ENCODE results near the gene MED12. TPM values are rescaled to one million over a fixed set of nuclear protein-coding genes. Genes with fewer than 3 reads are reported as not detected.

The MED12 gene
- total RNA-seq (10 to 100 TPM; 19.6 to 25.9 (median 24.2) TPM), polyA plus RNA-seq (10.2 TPM)
- long read RNA-seq, donor 1, full-length matches to known transcripts, result 4 of 16 reads
- long read RNA-seq, donor 1, partial matches to known transcripts, result 10 of 16 reads
- long read RNA-seq, donor 1, other reads (novel, unspliced or antisense), result 2 of 16 reads
- long read RNA-seq, donor 2, partial matches to known transcripts, result 6 of 9 reads
- long read RNA-seq, donor 2, other reads (novel, unspliced or antisense), result 3 of 9 reads
- long read RNA-seq, donor 3, full-length matches to known transcripts, result 1 of 16 reads
- long read RNA-seq, donor 3, partial matches to known transcripts, result 10 of 16 reads
- long read RNA-seq, donor 3, other reads (novel, unspliced or antisense), result 5 of 16 reads
- long read RNA-seq, donor 4, full-length matches to known transcripts, result 1 of 8 reads
- long read RNA-seq, donor 4, partial matches to known transcripts, result 5 of 8 reads
- long read RNA-seq, donor 4, other reads (novel, unspliced or antisense), result 2 of 8 reads

DNA sequence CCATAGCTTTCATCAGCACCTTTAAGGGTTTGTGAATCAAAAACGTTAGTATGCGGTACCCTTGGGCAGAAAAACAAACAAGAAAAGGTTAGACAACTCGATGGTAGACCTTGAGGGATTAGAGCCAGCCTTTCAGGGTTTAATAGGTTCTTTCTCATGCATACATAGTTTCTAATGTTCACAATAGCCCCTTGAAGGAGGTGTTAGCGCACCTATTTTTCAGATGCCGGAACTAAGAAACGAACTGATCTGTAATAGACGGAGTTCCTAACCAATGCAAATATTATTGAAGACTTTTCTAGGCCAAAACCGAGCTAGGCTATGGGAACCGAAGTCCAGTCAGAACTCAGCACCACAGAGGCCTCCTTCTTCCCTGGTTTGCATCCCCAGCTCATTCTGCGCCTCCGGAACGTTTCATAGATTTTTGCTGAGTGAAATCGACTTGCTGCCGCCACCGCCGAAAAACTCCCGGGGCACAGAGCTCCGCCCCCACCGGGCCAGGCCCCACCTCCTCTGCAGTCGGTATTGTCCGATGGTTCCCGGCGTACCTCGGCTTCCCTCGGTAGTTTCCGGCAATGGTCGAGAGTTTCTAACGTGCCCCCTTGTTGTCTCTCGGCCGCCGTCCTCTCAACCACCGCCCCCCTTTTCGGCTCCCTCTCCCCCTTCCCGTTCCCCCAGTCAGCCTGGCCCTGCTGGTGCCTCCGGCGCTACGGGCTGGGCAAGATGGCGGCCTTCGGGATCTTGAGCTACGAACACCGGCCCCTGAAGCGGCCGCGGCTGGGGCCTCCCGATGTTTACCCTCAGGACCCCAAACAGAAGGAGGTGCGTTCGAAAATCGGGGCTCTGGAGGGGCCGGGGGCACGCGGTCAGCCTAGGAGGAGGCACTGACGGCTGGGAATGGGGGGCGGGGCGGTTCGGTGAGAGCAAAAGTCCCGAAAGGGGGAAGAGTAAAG is at the start of gene MED12:
Gene MED12, plus strand, starts transcription at position 565 of the 953 bp plus-strand sequence. Its CDS starts 159 bp downstream, at position 724.
- no peaks in the 10 kb centered on the region for H3K27me3 ChIP-seq (ENCODE audit: control insufficient read depth, insufficient read depth)
- DNase-seq, result peak; percentile 85 to 95 (median 95)
- ATAC-seq, result peak; percentile 98 to 99
- peak within 1 kb of the TSS; percentile 86 for H3K27ac ChIP-seq (ENCODE audit: low read length)
- intact Hi-C loops (cut with DNase I), result no loop called here
- 2% methylated on average over 56 of the region's 56 CpGs for WGBS
- H3K4me1 ChIP-seq (ENCODE audit: control insufficient read depth, insufficient read depth, low read length), result no peaks in the 10 kb centered on the region
- no peaks in the 10 kb centered on the region for H3K9me3 ChIP-seq (ENCODE audit: control insufficient read depth, low read length)
- H3K4me3 ChIP-seq (ENCODE audit: low read length), result peak within 1 kb of the TSS; percentile 95

DNA sequence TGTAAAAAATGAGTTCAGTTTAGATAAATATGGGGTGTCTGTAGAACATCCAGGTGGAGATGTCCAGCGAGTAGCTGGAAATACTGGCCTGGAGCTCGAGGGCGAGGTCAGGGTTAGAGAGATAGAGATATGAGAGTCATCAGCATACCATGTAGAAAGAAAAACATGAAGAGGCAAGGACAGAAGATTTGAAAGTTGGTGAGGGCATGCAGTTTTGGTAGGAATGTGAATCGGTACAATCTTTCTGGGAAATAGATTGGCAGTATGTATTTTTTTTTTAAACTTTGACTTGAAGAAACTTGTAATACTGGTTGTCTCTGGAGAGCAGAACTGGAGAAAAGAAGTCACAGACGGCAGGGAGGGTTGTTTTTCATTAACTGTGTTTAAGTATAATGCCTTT is 47.9 kb upstream of the MED12 start:
- no peaks in the 10 kb centered on the region for H3K4me1 ChIP-seq (ENCODE audit: control insufficient read depth, insufficient read depth, low read length)
- H3K27ac ChIP-seq (ENCODE audit: low read length), result no peak overlapping the region
- no peaks in the 10 kb centered on the region for H3K9me3 ChIP-seq (ENCODE audit: control insufficient read depth, low read length)
- intact Hi-C loops (cut with DNase I), result no loop called here
- DNase-seq (no peak), ATAC-seq (no peak)
- 52% methylated on average over 5 of the region's 5 CpGs for WGBS
- no peak overlapping the region for H3K4me3 ChIP-seq (ENCODE audit: low read length)
- H3K27me3 ChIP-seq (ENCODE audit: control insufficient read depth, insufficient read depth), result no peaks in the 10 kb centered on the region

DNA sequence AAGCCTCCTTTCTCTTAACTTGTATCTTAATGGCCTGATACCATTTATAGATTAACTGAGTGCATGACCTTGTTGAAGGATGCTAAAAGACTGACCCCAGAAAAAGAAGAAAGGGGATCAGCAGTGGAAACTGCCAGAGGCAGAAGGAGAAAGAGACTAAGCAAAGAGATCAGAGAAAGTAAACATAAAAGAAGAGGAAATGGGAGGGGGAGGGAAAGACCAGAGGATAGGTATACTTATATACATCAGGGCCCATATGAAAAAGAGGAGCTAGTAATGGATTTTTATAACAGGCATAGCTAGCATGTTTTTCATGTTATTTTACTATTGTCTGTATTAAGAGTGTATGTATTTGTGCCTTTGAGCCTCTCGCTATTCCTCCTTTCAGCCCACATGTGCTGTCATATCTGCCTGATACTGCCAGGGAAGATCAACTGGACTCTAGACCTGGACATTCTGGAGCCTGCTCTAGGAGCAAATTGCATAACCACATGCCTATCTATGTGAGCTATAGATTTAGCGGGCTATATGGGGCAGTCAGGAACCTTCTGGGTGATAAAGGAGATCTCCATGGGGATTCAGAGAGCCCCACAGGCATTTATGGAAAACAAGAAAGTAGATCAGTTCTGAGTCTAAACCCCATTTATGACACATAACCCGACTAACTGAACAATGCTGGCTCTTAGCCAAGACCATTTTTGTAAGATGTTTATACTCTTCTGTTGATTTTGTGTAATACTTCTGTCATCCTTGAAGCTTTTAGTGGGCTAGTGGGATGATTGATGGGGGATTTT is 36.9 kb upstream of the MED12 start:
- Histone ChIP-seq H3K4me1 (ENCODE audit: control insufficient read depth, insufficient read depth, low read length) (no peaks in the 10 kb centered on the region), H3K27ac (ENCODE audit: low read length) (no peak overlapping the region), H3K9me3 (ENCODE audit: control insufficient read depth, low read length) (no peaks in the 10 kb centered on the region), H3K27me3 (ENCODE audit: control insufficient read depth, insufficient read depth) (no peaks in the 10 kb centered on the region), H3K4me3 (ENCODE audit: low read length) (no peak overlapping the region)
- no peak for ATAC-seq
- 46% methylated on average over 3 of the region's 3 CpGs for WGBS
- intact Hi-C loops (cut with DNase I), result no loop called here
- DNase-seq, result no peak

DNA sequence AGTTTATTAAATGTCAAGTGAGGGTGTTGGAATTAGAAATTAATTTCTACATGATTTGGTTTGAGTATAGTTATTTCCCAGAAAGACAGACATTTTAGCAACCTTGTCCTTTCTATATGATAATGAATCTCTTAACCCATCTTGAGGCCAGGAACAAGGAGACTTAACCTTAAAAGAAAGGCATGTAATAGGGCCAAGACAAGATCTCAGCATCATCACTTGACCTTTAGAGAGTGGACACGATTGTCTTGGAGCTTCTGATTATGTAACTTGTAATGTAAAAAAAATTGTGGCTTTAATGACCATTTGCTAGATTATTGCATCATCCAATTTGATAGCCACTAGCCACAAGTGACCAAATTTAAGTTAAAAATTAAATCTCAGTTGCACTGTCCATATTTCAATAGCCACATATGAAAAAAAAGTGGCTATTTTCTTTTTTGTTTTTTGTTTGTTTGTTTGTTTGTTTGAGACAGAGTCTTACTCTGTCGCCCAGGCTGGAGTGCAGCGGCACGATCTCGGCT is 36.2 kb upstream of the MED12 start:
- Histone ChIP-seq H3K9me3 (ENCODE audit: control insufficient read depth, low read length) (no peaks in the 10 kb centered on the region), H3K4me3 (ENCODE audit: low read length) (no peak overlapping the region), H3K27me3 (ENCODE audit: control insufficient read depth, insufficient read depth) (no peaks in the 10 kb centered on the region), H3K27ac (ENCODE audit: low read length) (no peak overlapping the region), H3K4me1 (ENCODE audit: control insufficient read depth, insufficient read depth, low read length) (no peaks in the 10 kb centered on the region)
- WGBS, result 82% methylated on average over 5 of the region's 5 CpGs
- no peak for DNase-seq
- ATAC-seq, result no peak
- intact Hi-C loops (cut with DNase I), result no loop called here

DNA sequence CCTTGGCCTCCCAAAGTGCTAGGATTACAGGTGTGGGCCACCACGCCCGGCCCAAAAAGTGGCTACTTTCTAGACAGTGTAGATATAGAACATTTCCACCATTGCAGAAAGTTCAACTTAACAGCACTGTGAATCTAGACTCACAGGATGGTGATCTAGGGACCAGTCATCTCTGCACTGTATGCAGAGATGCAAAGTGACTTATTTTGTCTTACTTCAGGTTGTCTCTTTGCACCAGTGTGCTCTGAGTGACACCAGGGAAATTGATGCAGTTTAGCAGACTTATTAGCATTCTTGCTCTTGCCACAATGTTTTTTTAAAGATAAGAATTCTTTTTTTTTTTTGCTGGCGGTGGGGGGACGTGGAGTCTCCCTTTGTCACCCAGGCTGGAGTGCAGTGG is 35.6 kb upstream of the MED12 start:
- no peak overlapping the region for H3K4me3 ChIP-seq (ENCODE audit: low read length)
- intact Hi-C loops (cut with DNase I), result no loop called here
- H3K27ac ChIP-seq (ENCODE audit: low read length), result no peak overlapping the region
- ATAC-seq (no peak), DNase-seq (no peak)
- H3K9me3 ChIP-seq (ENCODE audit: control insufficient read depth, low read length), result no peaks in the 10 kb centered on the region
- H3K4me1 ChIP-seq (ENCODE audit: control insufficient read depth, insufficient read depth, low read length), result no peaks in the 10 kb centered on the region
- no peaks in the 10 kb centered on the region for H3K27me3 ChIP-seq (ENCODE audit: control insufficient read depth, insufficient read depth)
- WGBS, result 80% methylated on average over 4 of the region's 4 CpGs

DNA sequence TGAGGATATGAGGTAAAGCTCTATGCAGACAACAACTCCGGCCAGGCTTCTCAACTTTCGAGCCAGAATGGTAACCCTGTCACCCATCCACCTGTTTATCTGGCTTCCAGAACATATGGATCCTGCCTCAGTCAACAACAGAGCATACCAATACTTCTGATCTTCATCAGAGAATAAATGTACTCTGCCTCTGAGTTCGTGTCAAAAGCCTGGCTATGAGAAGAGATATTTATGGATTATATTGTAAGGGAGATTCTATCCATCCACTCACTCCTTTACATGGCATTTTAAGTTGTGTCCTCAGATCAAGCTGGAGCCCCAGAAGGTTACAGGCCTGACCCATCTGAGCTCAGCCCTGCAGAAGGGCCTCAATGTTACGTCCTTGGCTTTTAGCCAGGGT is 32.5 kb upstream of the MED12 start:
- no peaks in the 10 kb centered on the region for H3K4me1 ChIP-seq (ENCODE audit: control insufficient read depth, insufficient read depth, low read length)
- intact Hi-C loops (cut with DNase I), result no loop called here
- H3K27ac ChIP-seq (ENCODE audit: low read length), result no peak overlapping the region
- no peaks in the 10 kb centered on the region for H3K9me3 ChIP-seq (ENCODE audit: control insufficient read depth, low read length)
- DNase-seq (no peak), ATAC-seq (no peak)
- no peaks in the 10 kb centered on the region for H3K27me3 ChIP-seq (ENCODE audit: control insufficient read depth, insufficient read depth)
- WGBS, result 60% methylated on average over 4 of the region's 4 CpGs
- no peak overlapping the region for H3K4me3 ChIP-seq (ENCODE audit: low read length)

DNA sequence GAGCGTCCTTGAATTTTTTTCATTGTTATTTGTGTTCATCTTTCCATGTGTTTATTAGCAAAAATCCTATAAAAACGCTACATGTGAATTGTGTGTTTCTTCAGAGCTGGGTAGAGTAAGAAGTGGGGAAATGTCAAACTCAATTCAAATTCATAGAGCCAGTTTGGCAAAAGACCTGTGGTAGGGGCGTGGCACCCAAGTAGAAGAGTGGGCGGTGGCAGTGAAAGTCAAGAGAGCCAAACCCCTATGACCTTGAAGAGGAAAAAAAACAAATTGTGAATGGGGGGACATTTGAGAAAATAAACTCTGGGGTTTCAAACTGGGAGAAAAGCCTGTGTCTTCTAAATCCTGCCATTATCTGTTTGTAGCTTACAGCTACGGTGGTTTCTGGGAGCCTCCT is 27.1 kb upstream of the MED12 start:
- no peaks in the 10 kb centered on the region for H3K27me3 ChIP-seq (ENCODE audit: control insufficient read depth, insufficient read depth)
- ATAC-seq (no peak), DNase-seq (no peak)
- H3K4me1 ChIP-seq (ENCODE audit: control insufficient read depth, insufficient read depth, low read length), result peaks cover 3% of the 10 kb centered on the region
- WGBS, result 85% methylated on average over 5 of the region's 5 CpGs
- no peaks in the 10 kb centered on the region for H3K9me3 ChIP-seq (ENCODE audit: control insufficient read depth, low read length)
- no peak overlapping the region for H3K27ac ChIP-seq (ENCODE audit: low read length)
- intact Hi-C loops (cut with DNase I), result loop anchor here in 2 of 4 donors (10.0 kb wide), 1 partner anchor 84 kb away; no protein-coding TSS in a partner anchor
- no peak overlapping the region for H3K4me3 ChIP-seq (ENCODE audit: low read length)

DNA sequence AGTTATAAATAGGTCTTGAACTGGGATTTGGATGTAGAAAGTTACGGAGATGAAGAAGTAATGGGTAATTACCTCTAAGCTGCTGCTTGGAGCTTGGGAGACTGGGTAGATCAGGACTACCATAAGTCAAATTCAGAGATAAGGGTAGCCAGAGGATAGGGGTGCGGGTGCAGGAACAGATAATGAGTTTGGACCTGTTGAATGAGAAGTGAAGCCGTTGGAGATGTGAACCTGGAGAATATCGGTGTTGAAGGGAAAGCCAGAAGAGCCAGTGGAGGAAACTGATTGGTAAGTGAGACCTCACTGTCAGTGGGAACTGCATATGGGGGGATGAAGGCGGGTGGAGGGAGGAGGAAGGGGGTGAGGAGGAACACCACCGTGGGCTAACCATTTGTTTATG is 23.4 kb upstream of the MED12 start:
- Histone ChIP-seq H3K9me3 (ENCODE audit: control insufficient read depth, low read length) (no peaks in the 10 kb centered on the region), H3K27ac (ENCODE audit: low read length) (no peak overlapping the region), H3K4me1 (ENCODE audit: control insufficient read depth, insufficient read depth, low read length) (peaks cover 5% of the 10 kb centered on the region), H3K27me3 (ENCODE audit: control insufficient read depth, insufficient read depth) (no peaks in the 10 kb centered on the region), H3K4me3 (ENCODE audit: low read length) (peak overlapping the region; percentile 91)
- 15% methylated on average over 6 of the region's 6 CpGs for WGBS
- no peak for DNase-seq
- no peak for ATAC-seq
- intact Hi-C loops (cut with DNase I), result loop anchor here in 2 of 4 donors (10.0 kb wide), 1 partner anchor 80 kb away; no protein-coding TSS in a partner anchor

DNA sequence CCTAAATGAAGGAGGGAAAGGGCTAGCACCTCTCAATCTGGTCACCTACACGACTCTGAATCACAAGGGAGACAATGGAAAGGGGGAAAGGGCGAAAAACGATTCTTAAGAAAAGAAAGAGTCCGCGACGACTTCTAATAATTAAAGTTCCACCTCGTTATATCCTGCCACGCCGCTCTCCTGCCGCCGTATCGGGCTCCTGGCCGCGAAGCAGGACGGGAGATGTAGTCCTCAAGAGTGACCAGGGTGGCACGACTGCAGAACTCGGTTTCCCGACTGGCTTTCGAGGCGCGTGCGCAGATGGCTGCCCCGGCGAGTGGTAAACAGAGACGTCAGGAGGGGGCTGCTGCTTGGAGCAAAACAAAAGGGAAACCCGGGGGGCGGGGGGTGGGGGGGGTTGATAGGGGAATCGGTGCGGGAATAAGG is 22.8 kb upstream of the MED12 start, which contains the start of gene FOXO4:
Gene FOXO4, plus strand, starts transcription at position 297 of the 426 bp plus-strand sequence. CDS start 678 bp downstream, outside the sequence.
- DNase-seq (peak; percentile 92 to 97 (median 96)), ATAC-seq (peak; percentile 97)
- Histone ChIP-seq H3K4me3 (ENCODE audit: low read length) (peak within 1 kb of the TSS; percentile 91), H3K27me3 (ENCODE audit: control insufficient read depth, insufficient read depth) (no peaks in the 10 kb centered on the region), H3K9me3 (ENCODE audit: control insufficient read depth, low read length) (no peaks in the 10 kb centered on the region), H3K27ac (ENCODE audit: low read length) (peak within 1 kb of the TSS; percentile 42), H3K4me1 (ENCODE audit: control insufficient read depth, insufficient read depth, low read length) (peaks cover 5% of the 10 kb centered on the region)
- 0% methylated on average over 29 of the region's 29 CpGs for WGBS
- intact Hi-C loops (cut with DNase I), result loop anchor here in 2 of 4 donors (10.0 kb wide), 1 partner anchor 79 kb away; no protein-coding TSS in a partner anchor
